GM10847 (cell line): ENCODE data around the gene MED6.

Source experiments
- POLR2A ChIP-seq: IDR thresholded peaks from 2 replicates; pipeline ENCODE4 v1.6.1; 2011; ENCODE audit not compliant: insufficient read length; ENCODE audit errors: extremely low read depth

Gene MED6

GRCh38 chr14:70622111-70622712 lies 21.8 kb upstream of the MED6 start:
- no peak for TF ChIP-seq POLR2A

DNA sequence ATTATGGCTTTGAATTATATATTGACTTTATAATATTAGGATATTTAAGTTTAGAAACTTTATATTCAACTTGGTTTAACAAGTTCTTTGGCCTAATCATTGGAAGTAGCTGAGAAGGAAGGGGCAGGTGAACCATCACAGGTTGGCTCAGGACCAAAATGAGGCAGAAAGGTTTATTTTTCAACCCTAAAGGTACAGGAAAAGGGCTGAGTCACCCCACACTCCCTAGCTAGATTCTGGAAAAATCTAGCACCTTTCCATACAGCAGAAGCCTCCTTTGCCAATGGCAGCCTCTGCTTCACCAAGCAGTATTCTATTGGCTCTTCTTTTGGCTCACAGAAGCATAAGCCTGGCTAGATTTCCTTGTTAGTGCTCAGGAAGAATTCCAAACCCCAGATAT lies 19.3 kb upstream of the MED6 start:
- TF ChIP-seq POLR2A: no peak

DNA sequence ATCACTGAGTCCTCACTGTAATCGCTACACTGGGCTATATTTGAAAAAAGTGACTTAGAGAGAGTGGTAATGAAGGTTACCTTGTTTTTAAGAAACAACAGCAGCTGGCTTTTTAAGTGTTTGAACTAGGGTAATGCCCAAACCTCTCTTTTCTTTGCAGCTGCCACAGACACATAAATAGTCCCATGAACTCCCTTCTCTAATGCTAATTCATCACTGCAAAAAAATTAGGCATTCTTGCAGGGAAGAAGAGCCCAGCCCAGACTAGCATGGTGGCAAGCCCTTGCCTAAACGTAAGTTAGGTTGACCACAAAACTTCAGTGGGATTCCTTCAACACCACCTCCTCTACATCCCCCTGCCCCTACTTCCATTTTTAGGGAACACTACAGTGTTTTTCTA lies 17.9 kb upstream of the MED6 start:
- no peak for TF ChIP-seq POLR2A

GRCh38 chr14:70616646-70617045 lies 16.2 kb upstream of the MED6 start:
- no peak for TF ChIP-seq POLR2A

- TF ChIP-seq POLR2A: no peak
These were observed 10.8 kb upstream of the MED6 start for GRCh38 chr14:70611216-70611615.

DNA sequence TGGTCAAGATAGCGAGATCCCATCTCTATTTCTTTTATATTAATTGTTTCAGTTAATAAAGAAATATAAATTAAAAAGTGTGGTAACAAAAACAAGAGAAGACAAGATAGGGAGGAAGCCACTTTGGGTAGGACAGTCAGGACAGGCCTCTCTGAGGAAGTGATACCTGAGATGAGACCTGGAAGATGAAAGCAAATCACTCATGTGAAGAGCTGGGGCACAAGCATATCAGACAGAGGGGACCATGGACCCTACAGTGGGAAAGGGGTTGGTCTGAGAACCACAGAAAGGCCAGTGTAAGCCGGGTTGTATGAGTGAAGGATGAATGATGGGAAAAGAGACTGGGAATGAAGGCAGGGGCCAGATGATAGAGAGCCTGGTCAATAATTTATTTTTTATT lies 1.8 kb upstream of the MED6 start:
- TF ChIP-seq POLR2A: no peak

- TF ChIP-seq POLR2A: no peak
These were observed 707 bp upstream of the MED6 start for GRCh38 chr14:70601162-70601561.

GRCh38 chr14:70599345-70599744 lies 1.1 kb downstream of the MED6 start:
- no peak for TF ChIP-seq POLR2A

- no peak for TF ChIP-seq POLR2A
These were observed 2.7 kb downstream of the MED6 start for GRCh38 chr14:70597731-70598130.

GRCh38 chr14:70595443-70596185 lies 4.8 kb downstream of the MED6 start:
- TF ChIP-seq POLR2A: no peak

DNA sequence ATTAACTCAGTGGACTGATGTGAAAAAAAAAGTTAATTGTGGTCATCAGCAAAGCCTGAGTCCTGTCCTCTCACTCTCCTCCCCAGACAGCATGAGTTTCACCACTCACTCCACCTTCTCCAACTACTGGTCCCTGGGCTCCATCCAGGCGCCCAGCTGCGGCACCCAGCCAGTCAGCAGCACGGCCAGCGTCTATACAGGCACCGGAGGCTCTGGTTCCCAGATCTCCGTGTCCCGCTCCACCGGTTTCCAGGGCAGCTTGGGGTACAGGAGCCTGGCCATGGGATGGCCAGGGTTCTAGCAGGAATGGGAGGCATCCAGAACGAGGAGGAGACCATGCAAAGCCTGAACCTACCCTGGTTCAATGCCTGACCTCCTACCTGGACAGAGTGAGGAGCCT lies 6.0 kb downstream of the MED6 start:
- no peak for TF ChIP-seq POLR2A

DNA sequence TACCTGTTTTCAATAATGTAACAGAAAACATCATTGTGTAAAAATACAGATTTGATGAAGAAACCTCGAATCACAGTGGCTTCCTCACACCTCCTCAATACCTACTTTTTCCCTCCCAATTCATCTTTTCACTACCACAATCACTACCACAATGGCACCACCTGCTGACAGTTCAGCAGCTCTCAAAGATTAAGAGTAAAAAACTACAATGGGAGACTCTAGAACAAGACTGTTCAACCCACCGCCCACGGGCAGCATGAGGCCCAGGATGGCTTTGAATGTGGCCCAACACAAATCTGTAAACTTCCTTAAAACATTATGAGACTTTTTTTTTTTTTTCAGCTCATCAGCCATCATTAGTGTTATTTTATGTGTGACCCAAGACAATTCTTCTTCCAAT lies 15.2 kb downstream of the MED6 start:
- TF ChIP-seq POLR2A: no peak

DNA sequence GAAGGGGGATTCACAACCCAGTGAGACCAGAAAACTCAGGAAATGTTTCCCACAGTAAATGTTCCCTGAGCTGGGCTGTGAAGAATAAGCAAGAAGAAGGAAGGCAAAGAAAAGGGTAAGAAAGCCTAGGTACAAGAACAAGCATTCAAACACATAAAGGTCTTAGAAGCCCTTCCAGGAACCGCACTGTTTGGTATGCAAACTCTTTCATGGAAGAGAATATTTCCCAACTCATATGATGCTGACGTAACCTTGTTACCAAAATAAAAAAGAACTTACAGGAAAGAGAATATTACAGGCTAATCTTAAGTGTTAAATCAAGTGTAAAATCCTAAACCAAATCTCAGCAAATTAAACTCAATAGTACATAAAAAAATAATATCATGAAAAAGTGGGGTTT lies 23.6 kb downstream of the MED6 start:
- no peak for TF ChIP-seq POLR2A

DNA sequence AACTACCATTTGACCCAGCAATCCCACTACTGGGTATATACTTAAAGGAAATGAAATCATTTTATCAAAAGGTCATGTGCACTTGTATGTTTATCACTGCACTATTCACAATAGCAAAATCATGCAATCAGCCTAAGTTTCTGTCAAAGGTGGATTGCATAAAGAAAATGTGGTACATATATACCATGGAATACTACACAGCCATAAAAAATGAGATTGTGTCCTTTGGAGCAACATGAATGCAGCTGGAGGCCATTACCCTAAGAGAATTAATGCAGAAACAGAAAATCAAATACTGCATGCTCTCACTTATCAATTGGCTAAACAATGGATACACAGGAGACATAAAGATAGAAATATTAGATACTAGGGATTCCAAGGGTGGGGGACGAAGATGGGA lies 27.4 kb downstream of the MED6 start:
- TF ChIP-seq POLR2A: no peak

- TF ChIP-seq POLR2A: no peak
These were observed 29.3 kb downstream of the MED6 start for GRCh38 chr14:70571139-70571538.

GRCh38 chr14:70567791-70568190 lies 32.7 kb downstream of the MED6 start:
- TF ChIP-seq POLR2A: no peak

- TF ChIP-seq POLR2A: no peak
These were observed 36.6 kb downstream of the MED6 start for GRCh38 chr14:70563869-70564268.
